Measurements from ENCODE around the gene PAPPA. TPM values are rescaled to one million over a fixed set of nuclear protein-coding genes. Genes with fewer than 3 reads are reported as not detected.

Gene PAPPA
- total RNA-seq, 6 experiments from 2014 or later = 0.07 to 0.50 (median 0.32) TPM

DNA sequence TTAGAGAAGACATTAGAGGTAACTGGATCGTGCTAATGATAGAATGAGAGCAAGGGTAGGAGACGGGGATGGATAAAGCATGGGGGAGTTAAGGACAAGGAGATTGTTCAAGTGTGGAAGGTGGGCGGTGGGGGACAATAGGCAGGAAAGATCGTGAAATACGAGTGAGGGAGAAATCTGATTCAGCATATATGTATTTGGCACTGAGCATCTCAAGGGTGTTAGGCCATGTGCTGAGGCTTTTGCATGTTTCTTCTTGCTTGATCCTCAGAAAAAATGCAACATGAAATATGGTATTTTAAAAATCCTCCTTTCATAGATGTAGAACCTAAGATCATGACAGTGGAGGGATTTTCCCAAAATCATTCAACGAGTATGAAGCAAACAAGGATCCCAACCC is 240.5 kb downstream of the PAPPA start:
- ATAC-seq (no peak), DNase-seq (no peak)
- intact Hi-C loops (cut with DNase I) = no loop called here
- H3K4me1 ChIP-seq = no peaks in the 10 kb centered on the region
- H3K27ac ChIP-seq = no peak overlapping the region
- H3K4me3 ChIP-seq = no peak overlapping the region
- H3K27me3 ChIP-seq = no peaks in the 10 kb centered on the region
- no peaks in the 10 kb centered on the region for H3K9me3 ChIP-seq
- no peak for TF ChIP-seq POLR2A (IDR thresholded peaks at IDR 0.05)
- TF ChIP-seq, protein P1, sequence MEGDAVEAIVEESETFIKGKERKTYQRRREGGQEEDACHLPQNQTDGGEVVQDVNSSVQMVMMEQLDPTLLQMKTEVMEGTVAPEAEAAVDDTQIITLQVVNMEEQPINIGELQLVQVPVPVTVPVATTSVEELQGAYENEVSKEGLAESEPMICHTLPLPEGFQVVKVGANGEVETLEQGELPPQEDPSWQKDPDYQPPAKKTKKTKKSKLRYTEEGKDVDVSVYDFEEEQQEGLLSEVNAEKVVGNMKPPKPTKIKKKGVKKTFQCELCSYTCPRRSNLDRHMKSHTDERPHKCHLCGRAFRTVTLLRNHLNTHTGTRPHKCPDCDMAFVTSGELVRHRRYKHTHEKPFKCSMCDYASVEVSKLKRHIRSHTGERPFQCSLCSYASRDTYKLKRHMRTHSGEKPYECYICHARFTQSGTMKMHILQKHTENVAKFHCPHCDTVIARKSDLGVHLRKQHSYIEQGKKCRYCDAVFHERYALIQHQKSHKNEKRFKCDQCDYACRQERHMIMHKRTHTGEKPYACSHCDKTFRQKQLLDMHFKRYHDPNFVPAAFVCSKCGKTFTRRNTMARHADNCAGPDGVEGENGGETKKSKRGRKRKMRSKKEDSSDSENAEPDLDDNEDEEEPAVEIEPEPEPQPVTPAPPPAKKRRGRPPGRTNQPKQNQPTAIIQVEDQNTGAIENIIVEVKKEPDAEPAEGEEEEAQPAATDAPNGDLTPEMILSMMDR (IDR thresholded peaks at IDR 0.05) = no peak
- no peaks in the 10 kb centered on the region for H3K36me3 ChIP-seq
- WGBS (ENCODE audit: insufficient coverage, low coverage, low lambda C conversion rate, missing lambda C conversion rate) = 88% methylated on average over 5 of the region's 6 CpGs

DNA sequence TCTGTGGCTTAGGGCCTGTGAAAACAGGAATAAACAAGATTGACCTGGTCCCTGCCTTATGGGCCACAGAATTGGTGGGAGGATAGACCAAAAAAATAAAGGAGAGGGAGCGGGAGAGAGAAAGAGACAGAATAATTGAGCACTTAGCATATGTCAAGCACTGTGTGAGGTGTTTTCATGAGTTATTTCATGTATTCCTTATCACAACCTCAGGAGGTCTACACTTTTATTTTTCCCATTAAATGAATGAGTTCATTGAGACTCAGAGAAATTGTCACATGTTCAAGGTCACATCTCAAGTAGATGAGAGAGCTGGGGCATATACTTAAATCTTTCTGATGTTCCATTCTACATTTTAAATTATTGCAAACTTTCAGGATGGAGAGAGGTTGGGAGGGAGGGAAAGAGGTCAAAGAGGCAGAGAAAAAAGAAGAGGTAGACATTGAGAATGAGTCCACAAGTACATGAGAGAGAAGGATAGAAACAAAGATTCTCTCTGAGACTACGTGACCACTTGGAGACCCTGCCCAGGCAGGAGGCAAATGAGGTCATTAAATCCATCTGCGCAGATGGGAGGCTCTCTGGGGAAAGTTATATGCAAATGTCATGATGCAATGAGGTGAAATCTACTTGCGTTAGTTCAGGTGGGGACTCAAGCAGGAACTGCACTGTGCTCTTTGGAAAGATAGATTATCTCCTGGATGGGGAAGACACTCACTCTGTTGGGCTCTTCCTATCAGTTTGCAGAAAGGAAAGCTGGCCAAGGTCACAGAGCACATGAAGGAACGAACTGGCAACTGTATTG is 241.5 kb downstream of the PAPPA start:
- no peak for TF ChIP-seq POLR2A (IDR thresholded peaks at IDR 0.05)
- TF ChIP-seq, protein P1 (IDR thresholded peaks at IDR 0.05) = no peak
- 86% methylated on average over 5 of the region's 5 CpGs for WGBS (ENCODE audit: insufficient coverage, low coverage, low lambda C conversion rate, missing lambda C conversion rate)
- ATAC-seq = no peak

DNA sequence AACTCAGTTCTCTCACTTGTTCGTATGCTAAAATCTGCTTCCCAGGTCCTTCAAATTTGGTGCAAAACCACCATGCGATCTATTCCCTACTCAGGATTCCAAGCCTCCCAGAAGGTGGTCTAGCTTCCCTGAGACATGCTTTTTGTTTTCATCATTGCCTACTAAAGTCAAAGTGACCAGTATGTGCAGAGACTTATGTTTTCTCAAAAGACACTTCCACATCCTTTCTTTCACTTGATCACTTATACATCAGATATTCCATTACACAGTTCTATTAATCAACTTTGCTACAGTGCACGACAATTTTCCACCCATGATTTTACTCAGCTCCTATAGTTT is 242.1 kb downstream of the PAPPA start:
- TF ChIP-seq POLR2A (IDR thresholded peaks at IDR 0.05) = no peak
- TF ChIP-seq, protein P1 (IDR thresholded peaks at IDR 0.05) = no peak
- 85% methylated on average over 3 of the region's 3 CpGs for WGBS (ENCODE audit: insufficient coverage, low coverage, low lambda C conversion rate, missing lambda C conversion rate)
- no peak for ATAC-seq
- no peaks in the 10 kb centered on the region for H3K9me3 ChIP-seq
- H3K4me3 ChIP-seq = no peak overlapping the region
- no peaks in the 10 kb centered on the region for H3K36me3 ChIP-seq
- no peaks in the 10 kb centered on the region for H3K4me1 ChIP-seq
- intact Hi-C loops (cut with DNase I) = no loop called here
- DNase-seq = no peak
- H3K27ac ChIP-seq = no peak overlapping the region
- H3K27me3 ChIP-seq = no peaks in the 10 kb centered on the region

More for the DNA sequence above, 241.5 kb downstream of the PAPPA start:
- Histone ChIP-seq H3K27me3 (no peaks in the 10 kb centered on the region), H3K27ac (no peak overlapping the region), H3K4me1 (no peaks in the 10 kb centered on the region), H3K9me3 (no peaks in the 10 kb centered on the region), H3K4me3 (no peak overlapping the region), H3K36me3 (no peaks in the 10 kb centered on the region)
- DNase-seq = no peak
- intact Hi-C loops (cut with DNase I) = no loop called here

DNA sequence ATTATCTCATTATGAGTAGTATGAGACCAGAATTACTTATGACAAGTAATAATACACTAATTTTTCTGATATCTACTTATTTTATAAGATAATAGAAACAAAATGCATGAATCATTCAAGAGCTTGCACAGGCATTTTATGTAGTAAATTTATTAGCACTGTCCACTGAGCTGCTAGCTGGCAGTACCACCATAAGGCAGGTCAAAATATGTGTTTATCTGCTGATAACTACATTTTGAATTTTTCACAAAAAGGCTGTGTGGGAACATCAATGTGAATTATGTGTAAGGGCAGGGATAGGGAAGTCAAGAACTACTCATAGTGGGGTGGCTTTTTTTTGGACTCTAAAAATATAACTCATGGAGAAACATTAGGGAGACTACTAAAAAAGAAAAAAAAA is 249.6 kb downstream of the PAPPA start:
- Histone ChIP-seq H3K4me1 (no peaks in the 10 kb centered on the region), H3K36me3 (no peaks in the 10 kb centered on the region), H3K9me3 (no peaks in the 10 kb centered on the region), H3K27ac (no peak overlapping the region), H3K27me3 (no peaks in the 10 kb centered on the region), H3K4me3 (no peak overlapping the region)
- intact Hi-C loops (cut with DNase I) = no loop called here
- ATAC-seq (no peak), DNase-seq (no peak)
- TF ChIP-seq, protein P1 (IDR thresholded peaks at IDR 0.05) = no peak
- TF ChIP-seq POLR2A (IDR thresholded peaks at IDR 0.05) = no peak
